ENCODE measurements around the gene UGT1A5. TPM values are rescaled to one million over a fixed set of nuclear protein-coding genes. Genes with fewer than 3 reads are reported as not detected.
"Not testable (repeated sequence)": the region's sequence is repeated elsewhere in the genome, so short reads cannot be mapped to it uniquely, and the experiment has no call there.

The UGT1A5 gene
- total and polyA plus RNA-seq, 2 of the 13 experiments (the other 11 are each of a cell fraction or from before 2014, with no cell fraction given): not detected

DNA sequence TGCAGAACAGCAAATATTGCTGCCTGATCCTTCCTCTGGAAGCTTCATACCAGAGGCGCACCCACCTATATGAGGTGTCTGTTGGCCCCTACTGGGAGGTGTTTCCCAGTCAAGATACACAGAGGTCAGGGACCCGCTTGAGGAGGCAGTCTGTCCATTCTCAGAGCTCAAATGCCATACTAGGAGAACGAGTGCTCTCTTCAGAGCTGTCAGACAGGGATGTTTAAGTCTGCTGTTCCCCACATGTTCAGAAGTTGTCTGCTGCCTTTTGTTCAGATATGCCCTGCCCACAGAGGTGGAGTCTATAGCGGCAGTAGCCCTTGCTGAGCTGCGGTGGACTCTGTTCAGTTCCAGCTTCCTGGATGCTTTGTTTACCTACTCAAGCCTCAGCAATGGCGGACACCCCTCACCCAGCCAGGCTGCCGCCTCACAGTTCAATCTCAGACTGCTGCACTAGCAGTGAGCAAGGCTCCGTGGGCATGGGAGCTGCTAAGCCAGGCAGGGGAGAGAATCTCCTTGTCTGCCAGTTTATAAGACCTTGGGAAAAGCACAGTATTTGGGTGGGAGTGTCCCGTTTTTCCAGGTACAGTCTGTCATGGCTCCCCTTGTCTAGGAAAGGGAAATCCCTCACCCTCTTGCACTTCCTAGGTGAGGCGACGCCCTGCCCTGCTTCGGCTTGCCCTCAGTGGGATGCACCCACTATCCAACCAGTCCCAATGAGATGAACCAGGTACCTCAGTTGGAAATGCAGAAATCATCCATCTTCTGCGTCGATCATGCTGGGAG lies 24.4 kb downstream of the UGT1A5 start (continued):
- TF ChIP-seq, protein P1, sequence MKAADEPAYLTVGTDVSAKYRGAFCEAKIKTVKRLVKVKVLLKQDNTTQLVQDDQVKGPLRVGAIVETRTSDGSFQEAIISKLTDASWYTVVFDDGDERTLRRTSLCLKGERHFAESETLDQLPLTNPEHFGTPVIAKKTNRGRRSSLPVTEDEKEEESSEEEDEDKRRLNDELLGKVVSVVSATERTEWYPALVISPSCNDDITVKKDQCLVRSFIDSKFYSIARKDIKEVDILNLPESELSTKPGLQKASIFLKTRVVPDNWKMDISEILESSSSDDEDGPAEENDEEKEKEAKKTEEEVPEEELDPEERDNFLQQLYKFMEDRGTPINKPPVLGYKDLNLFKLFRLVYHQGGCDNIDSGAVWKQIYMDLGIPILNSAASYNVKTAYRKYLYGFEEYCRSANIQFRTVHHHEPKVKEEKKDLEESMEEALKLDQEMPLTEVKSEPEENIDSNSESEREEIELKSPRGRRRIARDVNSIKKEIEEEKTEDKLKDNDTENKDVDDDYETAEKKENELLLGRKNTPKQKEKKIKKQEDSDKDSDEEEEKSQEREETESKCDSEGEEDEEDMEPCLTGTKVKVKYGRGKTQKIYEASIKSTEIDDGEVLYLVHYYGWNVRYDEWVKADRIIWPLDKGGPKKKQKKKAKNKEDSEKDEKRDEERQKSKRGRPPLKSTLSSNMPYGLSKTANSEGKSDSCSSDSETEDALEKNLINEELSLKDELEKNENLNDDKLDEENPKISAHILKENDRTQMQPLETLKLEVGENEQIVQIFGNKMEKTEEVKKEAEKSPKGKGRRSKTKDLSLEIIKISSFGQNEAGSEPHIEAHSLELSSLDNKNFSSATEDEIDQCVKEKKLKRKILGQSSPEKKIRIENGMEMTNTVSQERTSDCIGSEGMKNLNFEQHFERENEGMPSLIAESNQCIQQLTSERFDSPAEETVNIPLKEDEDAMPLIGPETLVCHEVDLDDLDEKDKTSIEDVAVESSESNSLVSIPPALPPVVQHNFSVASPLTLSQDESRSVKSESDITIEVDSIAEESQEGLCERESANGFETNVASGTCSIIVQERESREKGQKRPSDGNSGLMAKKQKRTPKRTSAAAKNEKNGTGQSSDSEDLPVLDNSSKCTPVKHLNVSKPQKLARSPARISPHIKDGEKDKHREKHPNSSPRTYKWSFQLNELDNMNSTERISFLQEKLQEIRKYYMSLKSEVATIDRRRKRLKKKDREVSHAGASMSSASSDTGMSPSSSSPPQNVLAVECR (CRISPR knock-in tag; IDR thresholded peaks at IDR 0.05; ENCODE audit: borderline replicate concordance): peak; percentile 72; the same call in 1 of the 2 replicates
- TF ChIP-seq HNF4G (IDR thresholded peaks at IDR 0.05; ENCODE audit: borderline replicate concordance, low read depth, low read length) (peak; percentile 13; the same call in 1 of the 2 replicates), SAP130 (CRISPR knock-in tag; IDR thresholded peaks at IDR 0.05; ENCODE audit: low read depth) (peak; percentile 83), YEATS4 (CRISPR knock-in tag; IDR thresholded peaks at IDR 0.05; ENCODE audit: borderline replicate concordance) (peak; percentile 50; the same call in 1 of the 2 replicates), ERF (CRISPR knock-in tag; IDR thresholded peaks at IDR 0.05) (peak; percentile 79), ELF3 (CRISPR knock-in tag; IDR thresholded peaks at IDR 0.05) (peak; percentile 94), ARNT2 (CRISPR knock-in tag; IDR thresholded peaks at IDR 0.05; ENCODE audit: low read depth) (0 out of 2 replicates have a peak, but pooled peaks have one; percentile 42), ZNF605 (CRISPR knock-in tag; IDR thresholded peaks at IDR 0.05) (peak; percentile 87), ZNF644 (CRISPR knock-in tag; IDR thresholded peaks at IDR 0.05; ENCODE audit: low read depth) (peak; percentile 81), NCOA1 (CRISPR knock-in tag; IDR thresholded peaks at IDR 0.05) (0 out of 2 replicates have a peak, but pooled peaks have one; percentile 31), GFI1 (CRISPR knock-in tag; IDR thresholded peaks at IDR 0.05; ENCODE audit: borderline replicate concordance) (0 out of 2 replicates have a peak, but pooled peaks have one; percentile 13), ZNF879 (CRISPR knock-in tag; IDR thresholded peaks at IDR 0.05) (peak; percentile 65; the same call in 1 of the 2 replicates), ZNF34 (CRISPR knock-in tag; IDR thresholded peaks at IDR 0.05; ENCODE audit: borderline replicate concordance) (0 out of 2 replicates have a peak, but pooled peaks have one; percentile 69)
- not testable (repeated sequence) for TF ChIP-seq HNF4G (CRISPR knock-in tag; IDR thresholded peaks at IDR 0.05; ENCODE audit: borderline replicate concordance, low read depth)
- TF ChIP-seq, protein P2, sequence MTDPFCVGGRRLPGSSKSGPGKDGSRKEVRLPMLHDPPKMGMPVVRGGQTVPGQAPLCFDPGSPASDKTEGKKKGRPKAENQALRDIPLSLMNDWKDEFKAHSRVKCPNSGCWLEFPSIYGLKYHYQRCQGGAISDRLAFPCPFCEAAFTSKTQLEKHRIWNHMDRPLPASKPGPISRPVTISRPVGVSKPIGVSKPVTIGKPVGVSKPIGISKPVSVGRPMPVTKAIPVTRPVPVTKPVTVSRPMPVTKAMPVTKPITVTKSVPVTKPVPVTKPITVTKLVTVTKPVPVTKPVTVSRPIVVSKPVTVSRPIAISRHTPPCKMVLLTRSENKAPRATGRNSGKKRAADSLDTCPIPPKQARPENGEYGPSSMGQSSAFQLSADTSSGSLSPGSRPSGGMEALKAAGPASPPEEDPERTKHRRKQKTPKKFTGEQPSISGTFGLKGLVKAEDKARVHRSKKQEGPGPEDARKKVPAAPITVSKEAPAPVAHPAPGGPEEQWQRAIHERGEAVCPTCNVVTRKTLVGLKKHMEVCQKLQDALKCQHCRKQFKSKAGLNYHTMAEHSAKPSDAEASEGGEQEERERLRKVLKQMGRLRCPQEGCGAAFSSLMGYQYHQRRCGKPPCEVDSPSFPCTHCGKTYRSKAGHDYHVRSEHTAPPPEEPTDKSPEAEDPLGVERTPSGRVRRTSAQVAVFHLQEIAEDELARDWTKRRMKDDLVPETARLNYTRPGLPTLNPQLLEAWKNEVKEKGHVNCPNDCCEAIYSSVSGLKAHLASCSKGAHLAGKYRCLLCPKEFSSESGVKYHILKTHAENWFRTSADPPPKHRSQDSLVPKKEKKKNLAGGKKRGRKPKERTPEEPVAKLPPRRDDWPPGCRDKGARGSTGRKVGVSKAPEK (CRISPR knock-in tag; IDR thresholded peaks at IDR 0.05; ENCODE audit: borderline replicate concordance): peak; percentile 85; the same call in 1 of the 2 replicates
- TF ChIP-seq, protein P3, sequence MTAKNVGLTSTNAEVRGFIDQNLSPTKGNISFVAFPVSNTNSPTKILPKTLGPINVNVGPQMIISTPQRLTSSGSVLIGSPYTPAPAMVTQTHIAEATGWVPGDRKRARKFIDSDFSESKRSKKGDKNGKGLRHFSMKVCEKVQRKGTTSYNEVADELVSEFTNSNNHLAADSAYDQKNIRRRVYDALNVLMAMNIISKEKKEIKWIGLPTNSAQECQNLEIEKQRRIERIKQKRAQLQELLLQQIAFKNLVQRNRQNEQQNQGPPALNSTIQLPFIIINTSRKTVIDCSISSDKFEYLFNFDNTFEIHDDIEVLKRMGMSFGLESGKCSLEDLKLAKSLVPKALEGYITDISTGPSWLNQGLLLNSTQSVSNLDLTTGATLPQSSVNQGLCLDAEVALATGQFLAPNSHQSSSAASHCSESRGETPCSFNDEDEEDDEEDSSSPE (CRISPR knock-in tag; IDR thresholded peaks at IDR 0.05): peak; percentile 37; the same call in 1 of the 2 replicates
- TF ChIP-seq, protein P4, sequence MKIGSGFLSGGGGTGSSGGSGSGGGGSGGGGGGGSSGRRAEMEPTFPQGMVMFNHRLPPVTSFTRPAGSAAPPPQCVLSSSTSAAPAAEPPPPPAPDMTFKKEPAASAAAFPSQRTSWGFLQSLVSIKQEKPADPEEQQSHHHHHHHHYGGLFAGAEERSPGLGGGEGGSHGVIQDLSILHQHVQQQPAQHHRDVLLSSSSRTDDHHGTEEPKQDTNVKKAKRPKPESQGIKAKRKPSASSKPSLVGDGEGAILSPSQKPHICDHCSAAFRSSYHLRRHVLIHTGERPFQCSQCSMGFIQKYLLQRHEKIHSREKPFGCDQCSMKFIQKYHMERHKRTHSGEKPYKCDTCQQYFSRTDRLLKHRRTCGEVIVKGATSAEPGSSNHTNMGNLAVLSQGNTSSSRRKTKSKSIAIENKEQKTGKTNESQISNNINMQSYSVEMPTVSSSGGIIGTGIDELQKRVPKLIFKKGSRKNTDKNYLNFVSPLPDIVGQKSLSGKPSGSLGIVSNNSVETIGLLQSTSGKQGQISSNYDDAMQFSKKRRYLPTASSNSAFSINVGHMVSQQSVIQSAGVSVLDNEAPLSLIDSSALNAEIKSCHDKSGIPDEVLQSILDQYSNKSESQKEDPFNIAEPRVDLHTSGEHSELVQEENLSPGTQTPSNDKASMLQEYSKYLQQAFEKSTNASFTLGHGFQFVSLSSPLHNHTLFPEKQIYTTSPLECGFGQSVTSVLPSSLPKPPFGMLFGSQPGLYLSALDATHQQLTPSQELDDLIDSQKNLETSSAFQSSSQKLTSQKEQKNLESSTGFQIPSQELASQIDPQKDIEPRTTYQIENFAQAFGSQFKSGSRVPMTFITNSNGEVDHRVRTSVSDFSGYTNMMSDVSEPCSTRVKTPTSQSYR (CRISPR knock-in tag; IDR thresholded peaks at IDR 0.05; ENCODE audit: borderline replicate concordance): 0 out of 2 replicates have a peak, but pooled peaks have one; percentile 5

All from HepG2 (cell line).